ENCODE data around the gene ARHGAP26.

The ARHGAP26 gene

DNA sequence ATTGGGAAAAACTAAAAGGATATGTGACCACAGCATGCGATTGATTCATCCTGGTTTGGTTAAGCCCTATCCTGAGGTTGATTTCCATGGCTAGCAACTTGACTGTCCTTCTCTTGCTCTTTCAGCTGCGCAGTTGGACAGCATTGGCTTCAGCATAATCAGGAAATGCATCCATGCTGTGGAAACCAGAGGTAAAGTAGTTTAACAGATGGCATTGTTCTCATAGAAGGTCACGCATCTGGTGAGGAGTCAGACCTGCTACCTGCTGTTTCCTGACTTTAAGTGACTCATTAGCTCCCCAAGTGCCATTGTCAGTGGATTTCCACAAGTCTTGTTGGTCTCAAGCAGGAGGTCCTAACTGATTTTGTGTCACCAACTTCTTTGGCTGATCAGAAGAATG, 266.9 kb downstream of the ARHGAP26 start:
- no peak for DNase-seq (ENCODE audit: low spot score)

DNA sequence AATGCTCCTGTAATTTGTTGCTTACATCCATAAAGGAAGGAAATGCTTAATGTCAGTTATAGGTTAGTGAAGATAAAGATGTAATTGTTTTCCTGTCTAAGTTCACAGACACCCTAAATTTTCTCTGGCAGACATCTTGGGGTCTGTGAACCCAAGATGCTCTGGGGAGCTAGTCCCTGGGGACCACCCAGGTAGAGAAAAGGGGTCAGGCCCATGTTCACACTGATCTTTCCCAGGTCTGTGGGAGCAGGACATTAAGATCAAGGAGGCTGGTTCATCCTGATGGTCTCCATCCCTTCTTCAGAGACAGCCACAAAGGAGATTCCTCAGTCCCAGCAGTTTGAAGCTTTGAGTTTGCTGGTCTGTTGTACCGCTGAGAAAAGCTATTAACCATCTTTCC, 267.5 kb downstream of the ARHGAP26 start:
- no peak for DNase-seq (ENCODE audit: low spot score)

DNA sequence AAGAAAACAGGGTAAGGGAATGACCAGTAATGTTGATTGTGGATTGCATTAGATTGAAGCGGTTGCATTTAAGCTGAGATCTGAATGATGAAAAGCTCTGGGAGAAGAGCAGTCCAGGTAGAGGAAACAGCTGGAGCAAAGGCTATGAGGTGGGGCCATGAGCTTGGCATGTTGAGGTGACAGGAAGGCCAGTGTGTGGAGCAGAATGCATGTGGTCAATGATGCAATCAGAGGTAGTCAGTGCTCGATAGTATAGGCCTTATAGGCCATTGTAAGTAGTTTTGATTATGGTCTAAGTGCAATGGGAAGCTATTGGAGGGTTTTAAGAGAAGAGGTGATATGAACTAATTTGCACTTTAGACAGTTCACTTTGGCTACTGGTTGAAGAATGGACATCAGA, 270.4 kb downstream of the ARHGAP26 start:
- no peak for DNase-seq (ENCODE audit: low spot score)

DNA sequence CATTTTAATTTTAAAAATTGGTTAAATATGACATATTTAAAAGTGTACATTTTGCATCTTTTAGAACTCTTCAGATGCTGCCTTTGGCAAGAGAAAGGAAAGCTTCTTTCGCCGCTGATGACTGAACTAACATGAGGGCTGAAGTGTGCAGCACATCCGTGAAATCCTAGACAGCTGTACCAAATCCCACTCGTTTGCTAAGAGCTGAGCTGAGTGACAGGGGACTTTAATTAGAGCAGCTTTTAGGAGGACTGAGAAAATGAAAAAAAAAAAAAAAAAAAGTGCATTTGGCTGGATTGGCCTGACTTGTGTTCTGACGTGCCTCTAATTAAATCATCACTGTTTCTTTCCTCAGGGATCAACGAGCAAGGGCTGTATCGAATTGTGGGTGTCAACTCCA, 271.3 kb downstream of the ARHGAP26 start:
- no peak for DNase-seq (ENCODE audit: low spot score)

DNA sequence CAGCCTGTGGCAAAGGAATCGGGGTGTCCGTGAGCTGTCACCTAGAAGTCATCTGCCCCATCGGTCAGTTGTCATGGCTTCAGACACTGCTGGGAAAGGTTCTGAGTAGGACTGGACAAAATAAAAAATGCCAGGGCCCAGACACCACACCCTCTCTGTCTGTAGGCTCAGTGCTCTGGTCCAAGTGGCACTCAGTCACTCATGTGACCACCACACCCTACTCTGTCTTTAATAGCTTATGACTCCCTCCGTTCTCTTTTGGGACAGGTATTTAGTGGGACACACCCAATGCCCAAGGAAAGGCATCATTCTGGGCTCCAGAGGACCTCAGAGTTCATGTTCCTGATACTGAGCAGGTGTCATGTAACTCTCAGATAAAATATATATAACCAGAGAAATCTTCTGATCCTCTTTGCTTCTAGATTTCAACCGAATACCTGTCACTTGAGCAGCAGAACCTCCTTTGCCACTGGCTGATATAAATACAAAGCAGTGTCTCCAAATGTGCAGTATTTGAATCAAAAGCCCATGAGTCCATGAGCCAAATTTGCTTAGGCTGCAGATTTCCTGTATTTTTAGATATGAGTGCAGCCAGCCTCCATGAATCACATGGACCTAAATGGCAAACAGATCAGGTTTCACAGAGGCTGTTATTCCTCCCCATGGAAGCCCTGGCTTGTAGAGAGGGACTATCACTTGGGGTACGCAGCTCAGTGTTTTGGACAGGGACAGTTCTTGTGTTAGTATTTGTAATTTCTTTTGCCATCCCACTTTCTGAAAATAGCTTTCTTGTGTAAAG, 272.0 kb downstream of the ARHGAP26 start:
- DNase-seq (ENCODE audit: low spot score), result no peak

DNA sequence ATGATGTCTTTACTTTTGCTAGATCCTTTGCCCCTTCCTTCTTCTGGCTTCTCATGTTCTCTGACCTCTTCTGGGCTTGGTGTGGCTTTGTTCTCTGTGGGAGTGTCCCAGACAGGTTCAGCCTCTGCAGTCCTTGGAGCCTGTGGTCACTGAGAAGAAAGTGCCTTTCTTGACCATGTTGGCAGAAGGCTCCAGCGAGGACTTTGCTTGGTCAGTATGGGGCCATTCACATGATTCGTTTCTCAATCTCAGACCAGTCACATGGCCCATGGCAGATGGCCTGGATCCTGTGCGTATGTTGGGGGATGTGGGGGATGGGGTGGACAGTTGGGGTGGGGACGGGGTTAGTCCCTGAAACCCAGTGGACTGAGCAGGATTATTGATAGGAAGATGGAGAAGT, 274.1 kb downstream of the ARHGAP26 start:
- DNase-seq (ENCODE audit: low spot score), result no peak

DNA sequence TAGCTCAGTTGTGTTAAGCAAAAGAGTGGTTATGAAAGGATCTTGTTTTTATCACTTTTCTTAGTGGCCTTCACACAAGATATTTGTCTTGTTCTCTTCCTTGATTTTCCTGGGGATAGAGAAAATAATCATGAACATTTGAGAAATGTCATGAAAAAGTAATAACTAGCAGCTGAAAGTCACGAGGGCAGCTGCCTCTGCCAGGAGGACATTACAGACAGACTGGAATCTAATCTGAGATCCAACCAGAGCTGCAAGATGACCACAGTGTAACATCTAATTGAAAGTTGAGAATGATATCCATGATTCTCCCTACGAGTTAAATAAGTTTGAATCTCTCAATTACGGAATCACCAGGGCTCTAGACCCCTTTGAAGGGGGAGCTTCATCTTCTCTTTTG, 274.9 kb downstream of the ARHGAP26 start:
- no peak for DNase-seq (ENCODE audit: low spot score)

DNA sequence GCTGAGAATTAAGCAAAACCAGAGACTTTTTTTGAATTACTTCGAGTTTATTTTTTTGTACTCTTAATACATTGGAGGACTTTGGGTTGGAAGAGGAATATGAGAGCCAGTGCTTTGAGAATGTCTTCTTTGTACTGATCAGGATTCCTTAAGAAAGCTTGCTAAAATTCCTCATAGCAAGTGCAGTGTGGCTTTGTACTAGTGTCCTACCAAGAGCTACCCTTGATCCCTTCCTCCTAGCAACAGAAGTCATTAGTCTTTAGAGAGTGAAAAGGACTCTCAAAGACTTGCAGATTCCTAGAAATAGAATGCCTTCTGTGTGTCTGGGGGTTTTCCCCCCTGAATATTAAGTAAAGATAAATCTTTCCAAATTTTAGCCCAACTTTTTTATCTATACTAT, 276.1 kb downstream of the ARHGAP26 start:
- DNase-seq (ENCODE audit: low spot score), result no peak

DNA sequence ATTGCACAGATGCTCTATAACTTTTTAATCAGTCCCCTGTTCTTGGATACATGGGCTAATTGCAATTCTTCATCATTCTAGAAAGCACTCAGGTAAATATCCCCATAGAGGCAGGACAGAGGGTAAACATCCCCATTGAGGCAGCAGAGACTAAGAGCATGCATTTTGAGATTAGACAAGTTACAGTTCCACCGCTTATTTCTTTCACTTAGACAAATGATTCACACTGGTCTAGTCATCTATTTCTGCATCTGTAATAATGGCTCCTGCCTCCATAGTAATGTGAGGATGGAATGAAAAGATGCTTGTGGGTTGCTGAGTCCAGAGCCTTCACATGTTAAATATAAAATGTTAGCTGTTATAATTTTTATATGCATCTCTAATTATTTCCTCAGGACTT, 276.9 kb downstream of the ARHGAP26 start:
- DNase-seq (ENCODE audit: low spot score), result no peak

DNA sequence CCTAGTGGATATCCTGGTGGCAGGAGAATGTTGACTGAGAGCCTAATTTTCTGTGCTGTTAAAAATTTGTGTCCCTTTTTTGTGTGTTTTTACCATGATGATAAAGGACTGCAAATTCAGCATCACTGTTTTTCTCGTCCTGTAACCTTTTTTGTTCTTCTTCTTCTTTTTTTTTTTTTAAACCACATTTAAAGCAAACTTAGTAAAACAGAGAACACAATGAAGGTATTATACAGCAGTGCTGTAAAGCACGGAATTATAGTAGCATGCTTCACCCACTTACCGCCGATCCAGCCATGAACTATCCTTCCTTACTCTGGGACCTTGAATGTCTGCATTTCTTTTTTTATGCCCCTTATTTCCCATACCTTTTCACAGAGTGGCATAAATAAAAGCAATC, 280.0 kb downstream of the ARHGAP26 start:
- no peak for DNase-seq (ENCODE audit: low spot score)

DNA sequence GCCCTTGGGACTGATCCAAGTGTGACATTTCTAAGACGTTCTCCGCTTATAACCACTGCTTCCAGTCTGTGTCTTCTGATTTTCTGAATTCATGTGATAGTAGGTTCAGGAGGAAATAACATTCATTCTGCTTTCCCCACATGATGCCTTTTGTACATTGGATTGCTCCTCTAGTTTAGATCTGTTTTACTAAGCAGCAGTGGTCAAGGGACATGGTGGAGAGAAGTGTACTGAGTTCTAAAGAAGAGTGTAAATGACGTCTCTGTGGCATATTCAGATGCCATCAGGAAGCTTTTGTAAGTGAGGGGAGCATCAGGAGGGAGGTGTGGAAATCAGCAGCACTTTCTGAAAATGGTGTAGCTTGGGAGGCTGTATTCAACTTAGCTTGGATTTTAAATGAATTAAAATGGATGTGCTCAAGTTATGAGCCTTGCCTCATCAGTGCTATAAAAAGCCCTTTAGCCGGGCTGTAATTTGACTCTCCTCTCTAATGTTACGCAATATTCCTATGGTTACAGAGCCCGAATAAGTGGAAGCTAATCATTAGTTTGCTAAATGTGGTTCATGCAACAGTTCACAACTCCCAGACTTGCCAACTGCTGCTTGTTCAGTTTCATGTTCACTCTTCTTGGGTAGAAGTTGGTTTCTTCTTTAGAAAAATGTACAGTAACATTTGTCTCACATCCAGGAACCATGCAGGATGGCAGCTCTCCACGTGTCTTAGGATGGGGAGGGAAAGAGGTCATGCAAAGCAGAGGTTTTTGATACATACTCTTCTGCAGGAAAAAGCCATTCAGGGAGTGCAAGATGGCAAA, 281.3 kb downstream of the ARHGAP26 start:
- no peak for DNase-seq (ENCODE audit: low spot score)

DNA sequence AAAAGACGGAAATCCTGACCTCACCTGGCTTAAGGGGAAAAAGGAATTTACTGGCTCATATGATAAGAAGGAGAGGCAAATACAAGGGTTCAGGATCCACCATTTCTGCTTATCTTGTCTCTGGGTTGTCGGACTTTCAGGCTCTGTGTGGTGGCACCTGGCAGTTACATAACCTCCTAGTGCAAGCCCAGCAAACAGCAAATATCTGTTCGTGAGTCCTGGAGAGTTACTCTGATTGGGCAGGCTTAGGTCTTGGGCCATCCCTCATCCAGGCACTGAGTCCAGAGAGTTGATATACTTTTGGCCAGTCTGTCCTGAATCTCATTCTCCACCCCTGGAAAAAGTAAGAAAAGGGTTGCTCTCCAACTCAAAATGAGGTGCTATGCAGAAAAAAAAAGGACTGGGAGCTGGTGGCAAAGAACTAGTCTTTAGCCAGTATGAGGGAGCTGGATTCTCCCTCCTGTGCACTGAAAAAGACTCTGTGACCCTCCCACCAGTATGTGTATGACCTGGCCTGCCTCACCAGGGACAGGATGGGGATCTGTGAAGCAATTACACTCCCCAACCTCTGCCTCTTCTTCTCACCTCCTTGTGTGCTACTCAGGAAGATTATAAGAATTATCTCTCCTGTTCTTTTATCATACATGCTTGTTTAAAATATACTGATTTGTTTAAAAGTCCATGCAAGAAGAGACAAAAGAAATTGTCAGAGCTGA, 282.9 kb downstream of the ARHGAP26 start:
- DNase-seq (ENCODE audit: low spot score), result no peak

DNA sequence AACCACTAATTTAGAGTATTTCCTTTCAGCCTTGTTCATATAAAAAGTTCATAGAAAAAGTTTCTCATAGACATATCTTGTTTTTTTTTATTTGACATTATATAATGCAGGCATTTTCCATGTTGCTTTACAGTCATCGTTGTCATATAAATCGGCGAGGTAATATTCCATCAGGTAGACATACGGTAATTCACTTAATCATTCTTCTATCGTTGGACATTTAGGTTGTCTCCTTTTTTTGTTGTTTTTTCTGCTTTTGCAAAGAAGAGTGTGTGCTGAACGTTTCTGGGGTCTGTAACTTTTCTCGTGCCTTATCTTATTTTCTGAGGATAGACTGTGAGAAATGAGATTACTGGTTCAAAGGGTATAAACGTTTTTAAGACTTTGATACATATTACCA, 283.6 kb downstream of the ARHGAP26 start:
- DNase-seq (ENCODE audit: low spot score), result no peak

DNA sequence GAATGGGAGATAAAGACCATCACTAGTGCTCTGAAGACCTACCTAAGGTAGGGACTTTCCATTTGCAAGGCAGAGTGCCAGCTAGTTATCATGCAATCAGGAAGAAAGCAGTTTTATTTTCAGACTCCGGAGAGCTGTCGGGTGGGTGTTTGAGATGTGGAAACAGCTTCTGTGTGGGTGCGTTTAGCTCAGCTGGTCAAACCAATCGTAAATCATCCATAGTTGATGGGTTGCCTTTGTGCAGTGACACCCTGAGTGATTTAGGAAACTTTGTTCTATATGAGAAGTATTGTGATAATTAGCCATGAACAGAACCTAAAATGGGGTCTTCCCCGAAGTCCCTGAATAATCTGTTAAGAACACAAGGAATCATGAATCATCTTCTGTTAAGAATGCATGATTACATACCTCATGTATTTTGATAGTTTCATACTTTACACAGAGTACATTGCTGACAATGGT, 284.3 kb downstream of the ARHGAP26 start:
- DNase-seq (ENCODE audit: low spot score), result no peak

DNA sequence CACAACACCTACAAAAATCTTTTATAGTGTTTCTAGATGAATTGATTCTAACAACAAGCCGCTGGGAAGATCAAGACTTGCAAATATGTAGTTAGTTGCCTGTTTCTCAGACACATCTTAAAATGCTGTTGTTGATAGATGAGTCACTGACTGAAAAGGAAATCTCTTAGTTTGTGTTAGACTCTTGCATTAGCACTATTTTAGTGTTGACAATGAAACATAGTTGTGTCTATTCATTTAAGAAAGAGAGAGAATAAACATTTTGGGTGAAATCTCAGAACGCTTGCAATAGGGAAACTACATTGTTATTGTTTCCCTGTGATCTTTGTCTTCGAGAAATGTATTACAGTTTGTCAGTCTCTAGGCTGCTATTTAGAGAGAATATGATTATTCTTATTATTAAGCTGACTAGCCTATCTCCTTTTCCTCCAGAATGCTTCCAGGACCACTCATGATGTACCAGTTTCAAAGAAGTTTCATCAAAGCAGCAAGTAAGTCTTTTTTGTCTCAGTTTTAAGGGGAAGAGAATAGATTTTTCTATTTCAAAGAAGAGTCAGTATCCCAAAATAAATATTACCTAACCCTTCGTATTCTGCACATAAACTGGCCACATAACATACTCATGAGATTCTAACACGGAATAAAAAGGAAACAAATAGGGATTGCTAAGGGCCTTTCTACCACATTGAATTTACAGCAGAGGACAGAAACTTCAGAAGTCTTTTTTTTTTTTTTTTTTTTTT, 285.6 kb downstream of the ARHGAP26 start:
- no peak for DNase-seq (ENCODE audit: low spot score)

DNA sequence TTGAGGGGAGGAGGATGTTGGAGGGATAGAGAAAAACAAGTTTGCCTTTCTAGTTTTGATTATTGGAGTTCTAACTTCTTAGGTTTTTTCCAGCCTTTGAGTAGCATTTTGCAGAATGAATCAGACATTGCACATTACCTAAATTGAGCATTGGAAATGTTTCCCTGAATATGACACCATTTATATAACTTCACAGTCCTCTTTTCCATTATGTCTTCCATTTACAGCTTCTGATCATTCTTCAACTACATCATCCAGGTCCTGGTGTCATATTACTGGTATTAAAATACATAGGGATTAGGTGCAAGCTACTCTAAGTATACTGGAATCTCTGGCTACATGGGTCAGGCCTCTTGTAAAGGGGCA, 286.1 kb downstream of the ARHGAP26 start:
- DNase-seq (ENCODE audit: low spot score), result no peak

DNA sequence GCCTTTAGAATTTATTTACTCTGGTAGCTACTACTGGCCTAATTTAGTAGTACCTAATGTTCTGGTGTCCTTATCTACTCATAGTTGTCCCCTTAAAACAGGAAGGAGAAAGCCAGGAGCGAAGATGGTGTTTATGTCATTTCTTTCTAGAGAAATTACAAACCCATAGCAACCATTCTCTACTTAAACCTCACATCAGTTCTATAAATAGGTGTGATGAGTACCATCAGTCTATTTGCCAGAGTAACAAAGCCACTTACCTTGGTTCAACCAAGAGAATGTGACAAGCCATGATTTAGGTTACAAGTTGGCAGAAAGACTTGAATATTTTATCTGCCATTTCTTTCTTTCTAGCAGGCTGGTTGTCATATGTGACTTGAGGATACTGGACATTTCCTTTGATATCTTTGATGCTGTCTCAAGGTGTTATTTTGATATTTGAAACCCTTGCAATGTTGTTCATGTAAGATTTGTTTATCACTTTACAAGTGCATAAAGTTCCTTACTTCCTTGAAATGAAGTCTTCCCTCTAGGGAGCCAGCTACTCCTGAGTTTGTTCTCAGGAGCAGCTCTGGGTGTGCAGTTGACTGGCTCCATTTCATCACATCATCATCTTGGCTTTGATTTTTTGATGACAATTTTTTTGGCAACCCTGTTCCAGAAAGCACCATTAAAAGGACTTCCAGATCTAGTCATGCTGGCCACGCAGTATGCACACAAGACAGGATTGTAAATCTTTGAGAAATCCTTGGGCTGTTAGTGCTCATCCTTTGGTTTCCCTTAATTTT, 286.8 kb downstream of the ARHGAP26 start:
- DNase-seq (ENCODE audit: low spot score), result no peak

DNA sequence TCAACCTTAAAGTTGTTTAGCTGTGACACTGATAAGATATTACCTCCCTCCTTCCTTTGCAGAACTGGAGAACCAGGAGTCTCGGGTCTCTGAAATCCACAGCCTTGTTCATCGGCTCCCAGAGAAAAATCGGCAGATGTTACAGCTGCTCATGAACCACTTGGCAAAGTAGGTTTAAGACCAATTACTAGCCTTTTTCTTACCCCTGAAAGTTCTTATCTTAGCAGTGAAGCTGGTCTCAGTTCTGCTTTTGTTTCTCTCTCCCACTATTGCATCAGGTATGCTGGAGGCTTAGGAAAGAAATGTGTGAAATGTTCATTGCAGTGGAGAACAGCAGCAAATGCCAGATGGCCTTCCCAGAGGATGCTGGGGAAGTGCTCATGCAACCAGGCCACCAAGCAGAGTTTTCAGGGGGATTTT, 287.4 kb downstream of the ARHGAP26 start:
- DNase-seq (ENCODE audit: low spot score), result no peak

DNA sequence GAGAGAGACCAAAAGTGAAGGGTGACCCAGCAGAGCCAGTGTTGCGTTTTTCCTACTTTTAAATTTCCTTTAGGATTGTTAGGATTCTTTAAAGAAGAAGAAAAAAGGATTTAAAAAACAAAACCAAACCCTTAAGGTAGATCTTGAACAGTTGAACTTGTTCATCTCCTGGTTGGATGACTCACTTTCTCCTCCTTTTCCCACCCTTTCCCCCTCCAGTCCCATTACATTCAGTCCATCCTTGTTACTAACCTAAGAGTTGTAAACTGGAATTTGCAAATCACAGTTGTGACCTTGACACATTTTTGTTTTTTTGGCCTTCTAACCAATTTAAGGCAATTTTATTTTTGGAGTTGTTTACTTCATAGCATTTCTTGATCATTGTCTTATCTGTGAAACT, 289.2 kb downstream of the ARHGAP26 start:
- DNase-seq (ENCODE audit: low spot score), result no peak

DNA sequence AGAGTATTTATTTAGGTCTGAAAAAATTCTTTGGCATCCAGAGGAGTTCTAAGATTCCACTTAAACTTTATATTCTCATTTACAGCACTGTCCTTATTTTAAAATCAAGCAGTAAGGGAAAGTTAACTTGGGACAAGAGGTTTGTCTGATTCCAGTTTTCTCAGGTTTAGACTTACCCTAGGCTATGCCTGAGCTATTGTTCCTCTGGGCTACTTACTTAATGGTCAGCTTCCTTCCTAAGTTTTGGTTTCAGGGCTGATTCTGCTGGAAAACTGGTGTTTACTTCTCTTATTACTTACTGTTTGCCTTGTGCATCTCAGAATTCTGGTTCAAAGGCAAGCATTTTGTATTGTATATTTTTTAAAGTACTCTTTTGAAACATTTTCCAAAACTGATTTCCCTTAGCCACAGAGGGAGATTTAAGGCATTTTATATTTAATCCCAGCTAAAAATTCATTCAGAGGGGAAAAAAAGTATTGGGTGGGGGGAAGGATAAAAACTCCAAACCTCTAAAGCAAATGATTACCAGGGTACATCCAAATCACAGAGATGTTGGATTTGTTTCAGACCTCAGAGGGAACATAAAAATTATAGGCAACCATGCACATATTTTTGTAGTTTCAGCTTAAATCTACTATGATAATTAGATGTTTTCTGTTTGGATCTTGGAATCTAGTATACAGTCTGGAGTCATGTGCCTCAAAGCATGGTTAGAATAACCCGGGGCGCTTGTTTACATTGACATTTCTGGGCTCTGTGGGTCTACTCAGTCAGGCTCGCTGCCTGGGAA, 290.0 kb downstream of the ARHGAP26 start:
- no peak for DNase-seq (ENCODE audit: low spot score)

Data from hematopoietic multipotent progenitor cell treated with erythropoietin and hydrocortisone succinate and interleukin-3 and kit ligand, for 17 days (in vitro differentiated cells).